ENCODE measurements around the gene PSMB7. TPM values are rescaled to one million over a fixed set of nuclear protein-coding genes. Genes with fewer than 3 reads are reported as not detected.

PSMB7 gene
- 200 and 206 TPM in 2 replicates for total RNA-seq
- 290 and 398 TPM in 2 replicates for polyA plus RNA-seq
- 286 and 381 TPM in 2 replicates for polyA plus RNA-seq (2012)
- 136 and 163 TPM in 2 replicates for polyA minus RNA-seq (ENCODE audit: low replicate concordance)

GRCh38 chr9:124415102-124415851, at the start of gene PSMB7:
PSMB7 (minus strand) TSS chr9:124415442; CDS start chr9:124415425, 17 bp downstream.
- no peaks in the 10 kb centered on the region for H3K27me3 ChIP-seq (ENCODE audit: control insufficient read depth, insufficient read depth, low read length)
- H3K27ac ChIP-seq (ENCODE audit: insufficient read depth, low read length): peak within 1 kb of the TSS; percentile 83

GRCh38 chr9:124462739-124463138, 47.5 kb upstream of the PSMB7 start:
- no peak for DNase-seq (ENCODE audit: low read depth in 2 of 2)
- no peak overlapping the region for H2AFZ ChIP-seq (ENCODE audit: low read length)
- H3K9ac ChIP-seq (ENCODE audit: insufficient read depth, low read length): no peak overlapping the region
- no peak overlapping the region for H3K27ac ChIP-seq (ENCODE audit: insufficient read depth, low read length)
- H3K27me3 ChIP-seq (ENCODE audit: control insufficient read depth, insufficient read depth, low read length): peaks cover 4% of the 10 kb centered on the region
- H3K4me1 ChIP-seq (ENCODE audit: control insufficient read depth, extremely low read depth, insufficient read depth, low read length): no peaks in the 10 kb centered on the region
- no peaks in the 10 kb centered on the region for H3K79me2 ChIP-seq (ENCODE audit: control insufficient read depth, insufficient read depth, low read length)
- no peaks in the 10 kb centered on the region for H4K20me1 ChIP-seq (ENCODE audit: control insufficient read depth, extremely low read depth, insufficient read depth, low read length)
- H3K4me3 ChIP-seq (replicated peaks in 1 of 4; ENCODE audit: control extremely low read depth in 1 of 4, insufficient read depth in 1 of 4, low read depth in 3 of 4, low read length in 4 of 4): no peak overlapping the region
- no peaks in the 10 kb centered on the region for H3K36me3 ChIP-seq (ENCODE audit: control insufficient read depth, insufficient read depth, low read length)
- H3K4me2 ChIP-seq (ENCODE audit: extremely low read depth, insufficient read depth, low read length): no peak overlapping the region
- H3K9me3 ChIP-seq (ENCODE audit: control insufficient read depth, insufficient read depth, low read depth, low read length): no peaks in the 10 kb centered on the region
- TF ChIP-seq EZH2 (IDR thresholded peaks at IDR 0.05; ENCODE audit: low read length, missing control alignments) (no peak), CTCF (conservative IDR thresholded peaks at IDR 0.05 in 1 of 2, IDR thresholded peaks at IDR 0.05 in 1 of 2; ENCODE audit: low read depth in 1 of 2, low read length in 2 of 2) (no peak)

More at GRCh38 chr9:124415102-124415851, at the start of gene PSMB7:
- peak within 1 kb of the TSS; percentile 24 for H2AFZ ChIP-seq (ENCODE audit: low read length)
- H3K79me2 ChIP-seq (ENCODE audit: control insufficient read depth, insufficient read depth, low read length): peaks cover 25% of the 10 kb centered on the region
- H3K9me3 ChIP-seq (ENCODE audit: control insufficient read depth, insufficient read depth, low read depth, low read length): no peaks in the 10 kb centered on the region
- peak within 1 kb of the TSS; percentile 97 for H3K4me2 ChIP-seq (ENCODE audit: extremely low read depth, insufficient read depth, low read length)
- peaks cover 2% of the 10 kb centered on the region for H3K36me3 ChIP-seq (ENCODE audit: control insufficient read depth, insufficient read depth, low read length)
- H3K9ac ChIP-seq (ENCODE audit: insufficient read depth, low read length): peak within 1 kb of the TSS; percentile 54
- H3K4me1 ChIP-seq (ENCODE audit: control insufficient read depth, extremely low read depth, insufficient read depth, low read length): peaks cover 21% of the 10 kb centered on the region
- no peaks in the 10 kb centered on the region for H4K20me1 ChIP-seq (ENCODE audit: control insufficient read depth, extremely low read depth, insufficient read depth, low read length)
- H3K4me3 ChIP-seq (replicated peaks in 1 of 4; ENCODE audit: control extremely low read depth in 1 of 4, insufficient read depth in 1 of 4, low read depth in 3 of 4, low read length in 4 of 4): peak within 1 kb of the TSS; percentile 57 to 95 (median 88)
- TF ChIP-seq EZH2 (IDR thresholded peaks at IDR 0.05; ENCODE audit: low read length, missing control alignments): no peak
- TF ChIP-seq CTCF (conservative IDR thresholded peaks at IDR 0.05 in 1 of 2, IDR thresholded peaks at IDR 0.05 in 1 of 2; ENCODE audit: low read depth in 1 of 2, low read length in 2 of 2): peak; percentile 77 to 80
- peak; percentile 94 to 98 for DNase-seq (ENCODE audit: low read depth in 2 of 2)

- no peak overlapping the region for H3K4me2 ChIP-seq (ENCODE audit: extremely low read depth, insufficient read depth, low read length)
- H3K9me3 ChIP-seq (ENCODE audit: control insufficient read depth, insufficient read depth, low read depth, low read length): no peaks in the 10 kb centered on the region
- no peak overlapping the region for H2AFZ ChIP-seq (ENCODE audit: low read length)
- H4K20me1 ChIP-seq (ENCODE audit: control insufficient read depth, extremely low read depth, insufficient read depth, low read length): no peaks in the 10 kb centered on the region
- no peaks in the 10 kb centered on the region for H3K4me1 ChIP-seq (ENCODE audit: control insufficient read depth, extremely low read depth, insufficient read depth, low read length)
- no peaks in the 10 kb centered on the region for H3K36me3 ChIP-seq (ENCODE audit: control insufficient read depth, insufficient read depth, low read length)
- no peak for DNase-seq (ENCODE audit: low read depth in 2 of 2)
- no peak overlapping the region for H3K27ac ChIP-seq (ENCODE audit: insufficient read depth, low read length)
- peaks cover 3% of the 10 kb centered on the region for H3K27me3 ChIP-seq (ENCODE audit: control insufficient read depth, insufficient read depth, low read length)
- no peak overlapping the region for H3K4me3 ChIP-seq (replicated peaks in 1 of 4; ENCODE audit: control extremely low read depth in 1 of 4, insufficient read depth in 1 of 4, low read depth in 3 of 4, low read length in 4 of 4)
- no peak for TF ChIP-seq EZH2 (IDR thresholded peaks at IDR 0.05; ENCODE audit: low read length, missing control alignments)
- TF ChIP-seq CTCF (conservative IDR thresholded peaks at IDR 0.05 in 1 of 2, IDR thresholded peaks at IDR 0.05 in 1 of 2; ENCODE audit: low read depth in 1 of 2, low read length in 2 of 2): no peak
- H3K9ac ChIP-seq (ENCODE audit: insufficient read depth, low read length): no peak overlapping the region
- H3K79me2 ChIP-seq (ENCODE audit: control insufficient read depth, insufficient read depth, low read length): no peaks in the 10 kb centered on the region
These were observed 43.2 kb upstream of the PSMB7 start for GRCh38 chr9:124458441-124458840.
